Trophoblast cell (in vitro differentiated cells and primary cell): ENCODE measurements around the gene EPO.

Experiments
- DNase-seq, 2 donors: peaks; one replicate each; pipeline ENCODE4 v3.0.0-alpha.2; 2016
- H2AFZ ChIP-seq: 2 replicates; pipeline ENCODE4 v1.6.1; 2013; ENCODE audit warnings: low read length, moderate library complexity, mild to moderate bottlenecking; ENCODE audit not compliant: insufficient read depth, poor library complexity
- H2AK5ac ChIP-seq: 2 replicates; pipeline ENCODE4 v1.6.1; 2013; ENCODE audit warnings: mild to moderate bottlenecking, low read length
- H2BK120ac ChIP-seq: 2 replicates; pipeline ENCODE4 v1.6.1; 2013; ENCODE audit warnings: low read length, mild to moderate bottlenecking, moderate library complexity; ENCODE audit not compliant: insufficient read depth, poor library complexity
- H2BK12ac ChIP-seq: 2 replicates; pipeline ENCODE4 v1.6.1; 2013; ENCODE audit warnings: mild to moderate bottlenecking, low read length, moderate library complexity
- H2BK5ac ChIP-seq: 2 replicates; pipeline ENCODE4 v1.6.1; 2013; ENCODE audit warnings: low read length, low read depth, moderate library complexity, mild to moderate bottlenecking; ENCODE audit not compliant: poor library complexity
- H3K14ac ChIP-seq: 2 replicates; pipeline ENCODE4 v1.6.1; 2013; ENCODE audit warnings: mild to moderate bottlenecking, low read length
- H3K18ac ChIP-seq: 2 replicates; pipeline ENCODE4 v1.6.1; 2013; ENCODE audit warnings: mild to moderate bottlenecking, low read length
- H3K23ac ChIP-seq: 2 replicates; pipeline ENCODE4 v1.6.1; 2013; ENCODE audit warnings: low read length
- H3K27ac ChIP-seq: 2 replicates; pipeline ENCODE4 v1.5.1; 2013; ENCODE audit warnings: low read depth, mild to moderate bottlenecking, inconsistent platforms, low read length, moderate library complexity
- H3K27me3 ChIP-seq: 2 replicates; pipeline ENCODE4 v1.6.1; 2013; ENCODE audit warnings: inconsistent platforms, mild to moderate bottlenecking, low read length, moderate library complexity; ENCODE audit not compliant: insufficient read depth
- H3K36me3 ChIP-seq, 2 experiments: 1 replicate in 1 of 2; 2 replicates in 1 of 2; pipeline ENCODE4 v1.6.1; 2013; ENCODE audit warnings: low read length in 2 of 2, mild to moderate bottlenecking in 2 of 2, moderate library complexity in 1 of 2; ENCODE audit not compliant: insufficient read depth in 2 of 2, control insufficient read depth in 1 of 2
- H3K4ac ChIP-seq: 2 replicates; pipeline ENCODE4 v1.6.1; 2013; ENCODE audit warnings: low read depth, mild to moderate bottlenecking, low read length, moderate library complexity
- H3K4me1 ChIP-seq, 2 experiments: 1 replicate in 1 of 2; 2 replicates in 1 of 2; pipeline ENCODE4 v1.6.1; 2013; ENCODE audit warnings: low read length in 2 of 2, mild to moderate bottlenecking in 2 of 2, moderate library complexity in 1 of 2; ENCODE audit not compliant: insufficient read depth in 2 of 2, control insufficient read depth in 1 of 2
- H3K4me2 ChIP-seq: 2 replicates; pipeline ENCODE4 v1.6.1; 2013; ENCODE audit warnings: inconsistent platforms, mild to moderate bottlenecking, low read length, moderate library complexity
- H3K4me3 ChIP-seq: 2 replicates; pipeline ENCODE4 v1.5.1; 2013; ENCODE audit warnings: mild to moderate bottlenecking, low read depth, low read length, inconsistent platforms
- H3K79me1 ChIP-seq: one replicate; pipeline ENCODE4 v1.6.1; 2013; ENCODE audit warnings: low read length
- H3K79me2 ChIP-seq: 2 replicates; pipeline ENCODE4 v1.6.1; 2013; ENCODE audit warnings: low read length, mild to moderate bottlenecking; ENCODE audit not compliant: control insufficient read depth, insufficient read depth, poor library complexity
- H3K9ac ChIP-seq: 2 replicates; pipeline ENCODE4 v1.6.1; 2013; ENCODE audit warnings: mild to moderate bottlenecking, low read length
- H3K9me3 ChIP-seq: 2 replicates; pipeline ENCODE4 v1.6.1; 2013; ENCODE audit warnings: low read depth, mild to moderate bottlenecking, control low read depth, inconsistent platforms, low read length; ENCODE audit not compliant: insufficient read depth
- H4K12ac ChIP-seq: 2 replicates; pipeline ENCODE4 v1.6.1; 2013; ENCODE audit warnings: low read depth, mild to moderate bottlenecking, low read length, moderate library complexity
- H4K8ac ChIP-seq: 2 replicates; pipeline ENCODE4 v1.6.1; 2013; ENCODE audit warnings: low read depth, mild to moderate bottlenecking, low read length, moderate library complexity
- H4K91ac ChIP-seq: one replicate; pipeline ENCODE4 v1.6.1; 2013; ENCODE audit warnings: low read depth, mild to moderate bottlenecking, low read length, moderate library complexity
- WGBS: extraction: QIAGEN DNeasy Blood & Tissue Kit; methylation state at CpG from one replicate; pipeline ENCODE4 v1.1.7; 2013; ENCODE audit warnings: missing lambda C conversion rate; ENCODE audit not compliant: insufficient read length, insufficient coverage; ENCODE audit errors: extremely low coverage; 5-methylcytosine and 5-hydroxymethylcytosine counted together

EPO gene

DNA sequence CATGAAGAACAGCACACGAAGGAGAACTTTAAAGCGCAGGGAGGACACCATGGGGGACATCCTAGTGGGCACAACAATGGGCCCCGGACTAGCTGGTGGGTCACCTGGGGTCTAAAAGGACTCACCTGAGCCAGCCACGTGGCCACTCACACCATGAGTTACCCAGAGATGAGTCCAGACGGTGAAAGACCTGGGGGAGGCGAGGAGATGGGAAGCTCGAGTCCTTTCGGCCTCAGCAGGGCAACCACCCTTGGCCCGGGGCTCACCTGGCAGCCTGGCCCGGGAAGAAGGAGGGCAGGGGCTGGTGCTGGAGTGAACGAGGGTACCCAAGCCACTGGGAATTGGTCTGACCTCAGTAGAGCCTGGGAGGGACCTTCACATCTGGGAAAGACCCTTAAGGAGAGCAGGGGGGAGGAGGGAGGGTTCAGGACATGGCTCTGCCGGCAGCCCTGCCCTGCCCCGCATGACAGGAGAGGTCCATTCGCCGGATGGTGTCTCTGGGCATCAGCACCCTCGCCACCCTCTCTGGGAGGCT lies 31.9 kb upstream of the EPO start:
- Histone ChIP-seq H3K79me1 (peaks cover 2% of the 10 kb centered on the region), H2BK5ac (no peak overlapping the region), H3K9me3 (no peaks in the 10 kb centered on the region), H3K4me2 (no peak overlapping the region), H4K12ac (no peak overlapping the region), H3K4me1 (peaks cover 12 to 14% of the 10 kb centered on the region in 2 experiments), H3K27me3 (no peaks in the 10 kb centered on the region), H4K8ac (no peak overlapping the region), H3K9ac (no peak overlapping the region), H2AK5ac (no peak overlapping the region), H3K4me3 (no peak overlapping the region), H4K91ac (no peak overlapping the region), H3K79me2 (peaks cover 19% of the 10 kb centered on the region), H2BK12ac (no peak overlapping the region), H2AFZ (no peak overlapping the region), H3K4ac (no peak overlapping the region), H2BK120ac (no peak overlapping the region), H3K18ac (no peak overlapping the region), H3K27ac (no peak overlapping the region), H3K14ac (no peak overlapping the region), H3K23ac (no peak overlapping the region), H3K36me3 (peaks cover 57 to 60% of the 10 kb centered on the region in 2 experiments)
- no peak for DNase-seq
- WGBS, result no CpG with 5 or more reads among the region's 16 CpGs

DNA sequence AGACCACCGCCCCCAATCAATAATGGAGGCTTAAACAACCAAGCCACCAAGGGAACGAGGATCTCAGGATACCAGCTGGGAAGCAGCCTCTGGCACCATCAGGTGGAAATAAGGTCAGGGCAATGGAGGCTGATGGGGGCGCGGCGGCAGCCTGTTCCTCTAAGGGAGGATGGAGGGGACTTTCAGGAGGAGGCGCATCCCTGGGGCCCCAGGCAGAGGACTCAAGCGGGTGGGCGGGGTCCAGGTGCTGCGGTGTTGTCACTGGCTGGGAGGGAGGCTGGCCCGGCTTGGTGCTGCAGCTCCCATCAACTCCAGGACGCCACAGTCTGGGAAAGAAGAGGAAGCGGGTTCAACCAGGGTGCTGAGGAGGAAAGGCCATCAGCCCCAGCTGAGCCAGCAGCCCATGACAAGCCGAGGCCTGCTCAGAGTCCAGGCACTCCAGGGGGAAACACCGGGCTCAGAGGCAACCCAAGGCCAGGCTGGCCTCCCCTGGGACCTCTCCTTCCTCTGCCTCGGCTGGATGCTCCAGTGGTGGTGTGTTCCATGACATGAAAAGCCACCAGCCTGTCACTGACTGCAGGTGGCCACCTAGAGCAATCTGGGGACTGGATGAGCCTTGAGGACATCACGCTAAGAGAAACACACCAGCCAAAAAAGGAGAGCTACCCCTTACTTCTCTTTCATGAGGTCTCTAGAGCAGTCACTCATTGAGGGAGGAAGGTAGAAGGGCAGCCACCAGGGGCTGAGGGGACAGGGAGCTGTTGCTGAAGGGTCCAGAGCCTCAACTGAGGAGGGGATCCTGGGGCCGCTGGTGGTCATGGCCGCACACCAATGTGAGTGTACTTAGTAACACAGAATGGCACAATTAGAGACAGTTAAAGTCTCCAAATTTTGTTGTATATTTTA lies 30.8 kb upstream of the EPO start:
- DNase-seq, result no peak
- Histone ChIP-seq H3K23ac (no peak overlapping the region), H2BK12ac (no peak overlapping the region), H2AK5ac (no peak overlapping the region), H3K79me2 (peaks cover 23% of the 10 kb centered on the region), H4K12ac (no peak overlapping the region), H2BK5ac (no peak overlapping the region), H2BK120ac (no peak overlapping the region), H4K8ac (no peak overlapping the region), H3K4me3 (no peak overlapping the region), H3K27ac (no peak overlapping the region), H3K18ac (no peak overlapping the region), H4K91ac (no peak overlapping the region), H3K9me3 (no peaks in the 10 kb centered on the region), H2AFZ (no peak overlapping the region), H3K79me1 (peaks cover 7% of the 10 kb centered on the region), H3K36me3 (peaks cover 46 to 49% of the 10 kb centered on the region in 2 experiments), H3K4ac (peak overlapping the region; percentile 35), H3K4me2 (no peak overlapping the region), H3K9ac (peak overlapping the region; percentile 54), H3K14ac (no peak overlapping the region), H3K4me1 (peaks cover 12 to 14% of the 10 kb centered on the region in 2 experiments), H3K27me3 (no peaks in the 10 kb centered on the region)
- WGBS, result no CpG with 5 or more reads among the region's 18 CpGs

DNA sequence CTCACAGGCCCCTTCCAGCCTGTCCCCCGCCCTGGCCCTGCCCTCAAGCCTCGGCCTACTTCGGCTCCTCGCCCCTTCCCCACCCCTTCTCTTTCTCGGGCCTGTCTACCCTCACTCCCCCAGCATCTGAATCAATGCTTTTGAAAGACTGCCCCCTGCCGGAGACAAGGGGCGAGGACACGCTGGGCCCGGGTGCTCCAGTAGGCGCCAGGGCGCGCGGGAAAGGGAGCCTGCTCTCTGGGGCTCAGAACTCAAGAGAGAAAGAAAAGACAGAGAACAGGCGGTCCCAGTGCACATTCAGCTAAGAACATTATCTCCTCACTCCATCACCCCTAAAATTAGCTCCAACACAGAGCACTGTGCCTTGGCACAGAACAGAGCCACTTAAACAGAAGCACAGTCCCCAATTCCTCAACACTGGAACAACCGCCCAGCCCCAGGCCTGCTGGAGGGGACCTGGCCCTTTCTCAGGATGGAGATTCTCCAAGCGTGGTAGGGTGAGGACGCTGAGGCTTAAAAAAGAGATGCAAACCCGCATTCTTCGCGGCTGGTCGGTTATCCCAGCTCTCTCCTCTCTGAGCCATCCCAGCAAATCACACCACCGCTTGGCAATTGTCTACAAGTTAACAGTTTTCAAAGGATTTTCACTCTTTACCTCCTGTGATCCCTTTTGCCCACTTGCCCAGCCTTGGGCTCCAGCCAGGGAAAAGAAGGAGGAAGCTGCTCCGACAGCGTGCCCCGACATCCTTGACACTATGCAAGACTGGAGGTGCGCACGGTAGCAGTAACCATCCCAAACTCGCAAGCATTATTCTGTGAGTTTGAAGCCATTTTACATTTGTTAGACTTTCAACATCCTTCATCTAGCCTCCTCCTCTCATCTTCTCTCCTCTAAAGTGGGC lies 28.3 kb upstream of the EPO start:
- no CpG with 5 or more reads among the region's 28 CpGs for WGBS
- no peak overlapping the region for H3K18ac ChIP-seq
- H3K79me1 ChIP-seq, result peaks cover 10% of the 10 kb centered on the region
- H3K27me3 ChIP-seq, result no peaks in the 10 kb centered on the region
- no peak overlapping the region for H4K91ac ChIP-seq
- no peak overlapping the region for H2BK120ac ChIP-seq
- H3K4me2 ChIP-seq, result peak overlapping the region; percentile 30
- no peak overlapping the region for H2BK5ac ChIP-seq
- no peak overlapping the region for H2BK12ac ChIP-seq
- H3K4ac ChIP-seq, result peak overlapping the region; percentile 50
- no peak overlapping the region for H2AFZ ChIP-seq
- no peak overlapping the region for H3K4me3 ChIP-seq
- no peak overlapping the region for H4K8ac ChIP-seq
- H3K36me3 ChIP-seq, result peaks cover 22 to 24% of the 10 kb centered on the region in 2 experiments
- H3K9me3 ChIP-seq, result no peaks in the 10 kb centered on the region
- peaks cover 12 to 14% of the 10 kb centered on the region in 2 experiments for H3K4me1 ChIP-seq
- no peak overlapping the region for H3K14ac ChIP-seq
- no peak overlapping the region for H3K27ac ChIP-seq
- H4K12ac ChIP-seq, result peak overlapping the region; percentile 4
- peaks cover 23% of the 10 kb centered on the region for H3K79me2 ChIP-seq
- H3K23ac ChIP-seq, result no peak overlapping the region
- no peak overlapping the region for H3K9ac ChIP-seq
- peak; percentile 60 to 88 for DNase-seq
- no peak overlapping the region for H2AK5ac ChIP-seq

DNA sequence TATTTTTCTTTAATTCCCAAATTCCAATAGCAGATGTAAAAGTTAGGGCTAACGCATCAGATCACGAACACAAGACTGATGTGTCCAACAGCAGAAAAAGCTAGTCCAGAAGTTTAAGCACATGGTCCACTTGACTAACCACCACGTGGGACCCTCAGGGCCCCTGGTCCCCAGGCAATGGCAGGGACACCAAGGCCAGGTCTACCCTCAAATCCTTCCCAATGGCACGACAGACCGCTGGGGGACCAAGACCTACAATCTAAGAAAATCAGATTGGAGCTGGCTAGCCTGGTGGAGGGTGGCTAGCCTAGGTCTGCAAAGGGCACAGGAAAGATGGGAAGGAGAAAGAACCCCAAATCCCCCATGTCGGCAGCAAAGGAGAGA lies 27.7 kb upstream of the EPO start:
- no peak overlapping the region for H3K18ac ChIP-seq
- no peak overlapping the region for H3K14ac ChIP-seq
- H3K4me3 ChIP-seq, result no peak overlapping the region
- no peak overlapping the region for H4K12ac ChIP-seq
- H3K9ac ChIP-seq, result no peak overlapping the region
- no peaks in the 10 kb centered on the region for H3K9me3 ChIP-seq
- no peak overlapping the region for H2BK5ac ChIP-seq
- H3K79me2 ChIP-seq, result peaks cover 23% of the 10 kb centered on the region
- no peak overlapping the region for H2BK12ac ChIP-seq
- H3K4me2 ChIP-seq, result peak overlapping the region; percentile 88
- no peaks in the 10 kb centered on the region for H3K27me3 ChIP-seq
- H4K91ac ChIP-seq, result no peak overlapping the region
- H3K36me3 ChIP-seq, result peaks cover 16 to 18% of the 10 kb centered on the region in 2 experiments
- H2AFZ ChIP-seq, result no peak overlapping the region
- no peak overlapping the region for H2AK5ac ChIP-seq
- no peak overlapping the region for H4K8ac ChIP-seq
- DNase-seq, result no peak
- peak overlapping the region; percentile 53 for H3K4ac ChIP-seq
- WGBS, result no CpG with 5 or more reads among the region's 6 CpGs
- H3K4me1 ChIP-seq, result peaks cover 12 to 14% of the 10 kb centered on the region in 2 experiments
- H2BK120ac ChIP-seq, result no peak overlapping the region
- no peak overlapping the region for H3K27ac ChIP-seq
- H3K23ac ChIP-seq, result no peak overlapping the region
- peaks cover 10% of the 10 kb centered on the region for H3K79me1 ChIP-seq
